K562 (cell line): ENCODE data around the gene RALGAPA2.

Experiments used
- ETV5 ChIP-seq: sonication (generic); formaldehyde crosslinking; IDR thresholded peaks from 2 replicates; pipeline ENCODE4 v1.4.0; 2020; ENCODE audit warnings: low read depth, mild to moderate bottlenecking, missing genetic modification reagents
- KAT8 ChIP-seq: fragments of 450-650 bp; IDR thresholded peaks from 2 replicates; pipeline ENCODE4 v1.6.1; 2016; ENCODE audit warnings: low read depth, mild to moderate bottlenecking
- PHF20 ChIP-seq: fragments of 450-650 bp; IDR thresholded peaks from 2 replicates; pipeline ENCODE4 v1.6.1; 2018; ENCODE audit not compliant: partially characterized antibody
- TCF7L2 ChIP-seq: fragments of 150-350 bp; IDR thresholded peaks from 2 replicates; pipeline ENCODE4 v1.6.1; 2016; ENCODE audit warnings: low read depth, mild to moderate bottlenecking, low read length, moderate library complexity
- U2AF1 ChIP-seq: fragments of 200-400 bp; formaldehyde crosslinking; optimal IDR thresholded peaks from 2 replicates; pipeline ENCODE3; 2017; ENCODE audit warnings: mild to moderate bottlenecking, low read depth, low read length, moderate library complexity
- ZNF24 ChIP-seq: fragments of 450-650 bp; IDR thresholded peaks from 2 replicates; pipeline ENCODE4 v1.6.1; 2016
- TF ChIP-seq, protein P1 (sequence below): sonication (generic); formaldehyde crosslinking; IDR thresholded peaks from 2 replicates; pipeline ENCODE4 v1.8.1; 2023; ENCODE audit warnings: mild to moderate bottlenecking, missing genetic modification reagents

DNA sequence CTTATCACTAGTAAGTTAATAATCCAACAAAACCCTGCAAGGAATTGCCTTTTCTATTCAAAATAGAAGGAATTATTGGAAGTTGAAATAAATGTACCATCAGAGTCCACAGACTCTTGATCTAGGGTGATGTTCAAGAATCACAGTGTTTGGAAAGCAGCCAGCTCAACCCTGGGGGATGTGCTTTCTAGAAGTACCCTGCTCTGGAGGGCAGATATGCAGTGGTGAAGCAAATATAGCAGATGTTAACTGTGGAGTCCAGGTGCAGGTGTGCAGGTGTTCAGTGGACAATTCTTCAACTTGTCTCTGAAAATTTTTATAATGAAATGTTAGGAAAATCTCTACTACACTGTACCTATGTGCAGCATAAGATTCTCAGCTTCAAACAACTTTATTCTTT lies 353.6 kb downstream of the RALGAPA2 start:
- TF ChIP-seq, protein P1, sequence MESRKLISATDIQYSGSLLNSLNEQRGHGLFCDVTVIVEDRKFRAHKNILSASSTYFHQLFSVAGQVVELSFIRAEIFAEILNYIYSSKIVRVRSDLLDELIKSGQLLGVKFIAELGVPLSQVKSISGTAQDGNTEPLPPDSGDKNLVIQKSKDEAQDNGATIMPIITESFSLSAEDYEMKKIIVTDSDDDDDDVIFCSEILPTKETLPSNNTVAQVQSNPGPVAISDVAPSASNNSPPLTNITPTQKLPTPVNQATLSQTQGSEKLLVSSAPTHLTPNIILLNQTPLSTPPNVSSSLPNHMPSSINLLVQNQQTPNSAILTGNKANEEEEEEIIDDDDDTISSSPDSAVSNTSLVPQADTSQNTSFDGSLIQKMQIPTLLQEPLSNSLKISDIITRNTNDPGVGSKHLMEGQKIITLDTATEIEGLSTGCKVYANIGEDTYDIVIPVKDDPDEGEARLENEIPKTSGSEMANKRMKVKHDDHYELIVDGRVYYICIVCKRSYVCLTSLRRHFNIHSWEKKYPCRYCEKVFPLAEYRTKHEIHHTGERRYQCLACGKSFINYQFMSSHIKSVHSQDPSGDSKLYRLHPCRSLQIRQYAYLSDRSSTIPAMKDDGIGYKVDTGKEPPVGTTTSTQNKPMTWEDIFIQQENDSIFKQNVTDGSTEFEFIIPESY, result no peak
- no peak for TF ChIP-seq U2AF1
- TF ChIP-seq ETV5 (CRISPR knock-in tag), result no peak
- no peak for TF ChIP-seq KAT8
- TF ChIP-seq PHF20, result no peak
- TF ChIP-seq ZNF24, result no peak
- no peak for TF ChIP-seq TCF7L2
